GM19395 (cell line): ENCODE data around the gene DNAH6.
"Not testable (repeated sequence)": the region's sequence is repeated elsewhere in the genome, so short reads cannot be mapped to it uniquely, and the experiment has no call there.

ENCODE experiments used
- ATAC-seq: cut with Tn5 transposase; IDR thresholded peaks from one replicate; pipeline ENCODE4 v1.9.1; 2021; ENCODE audit warnings: mild to moderate bottlenecking, moderate library complexity; ENCODE audit not compliant: unreplicated experiment

Gene DNAH6

GRCh38 chr2:84516234-84516986 lies at the start of gene DNAH6:
DNAH6 (plus strand) TSS chr2:84516498; CDS start chr2:84517827, 1,329 bp downstream.
- peak; percentile 96 for ATAC-seq

- no peak for ATAC-seq
These were observed 48.9 kb upstream of the DNAH6 start for GRCh38 chr2:84467389-84467788.

DNA sequence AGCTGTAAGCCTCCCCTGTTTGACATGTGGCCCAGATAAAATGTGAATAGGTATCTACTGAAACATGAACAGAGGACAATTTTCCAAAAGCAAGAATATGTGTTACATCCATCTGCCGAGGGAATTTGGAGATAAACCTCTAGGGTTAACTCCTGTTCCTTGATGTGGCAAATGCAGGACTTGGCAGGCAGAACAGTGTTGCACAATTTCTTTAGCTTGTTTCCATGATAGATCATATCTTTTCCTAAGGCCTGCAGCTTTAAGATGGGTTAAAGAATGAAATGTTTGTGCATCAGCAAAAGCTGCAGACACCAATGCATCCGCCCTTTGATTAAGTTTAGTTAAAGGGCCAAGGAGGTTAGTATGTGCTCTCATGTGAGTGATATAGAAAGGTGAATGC lies 43.9 kb upstream of the DNAH6 start:
- ATAC-seq, result not testable (repeated sequence)

DNA sequence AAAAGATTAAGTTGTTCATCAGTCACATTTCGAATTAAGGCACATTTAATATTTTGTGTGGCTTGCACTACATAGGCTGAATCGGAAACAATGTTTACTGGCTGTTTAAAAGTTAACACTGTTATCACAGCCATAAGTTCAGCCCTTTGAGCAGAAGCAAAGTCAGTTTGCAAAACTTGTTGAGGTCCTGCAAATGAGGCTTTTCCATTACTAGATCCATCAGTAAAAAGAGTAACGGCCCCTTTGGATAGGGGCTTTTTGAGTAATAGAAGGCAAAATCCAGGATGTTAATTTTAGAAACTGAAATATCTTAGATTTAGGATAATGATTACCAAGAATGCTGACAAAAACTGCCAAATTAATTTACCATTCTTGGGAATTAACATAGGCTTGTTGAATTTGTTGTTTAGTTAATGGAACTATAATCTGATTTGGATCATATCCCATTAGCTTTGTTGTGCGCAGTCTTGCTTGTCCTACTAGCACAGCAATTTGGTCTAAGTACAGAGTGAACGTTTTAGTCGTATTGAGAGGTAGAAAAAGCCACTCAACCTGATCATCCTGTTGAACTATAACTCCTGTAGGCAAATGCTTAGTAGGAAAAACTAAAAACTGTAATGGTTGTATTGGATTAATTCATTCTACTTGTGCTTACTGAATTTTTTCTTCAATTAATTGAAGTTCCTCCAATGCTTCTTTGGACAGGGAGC lies 43.3 kb upstream of the DNAH6 start:
- no peak for ATAC-seq

DNA sequence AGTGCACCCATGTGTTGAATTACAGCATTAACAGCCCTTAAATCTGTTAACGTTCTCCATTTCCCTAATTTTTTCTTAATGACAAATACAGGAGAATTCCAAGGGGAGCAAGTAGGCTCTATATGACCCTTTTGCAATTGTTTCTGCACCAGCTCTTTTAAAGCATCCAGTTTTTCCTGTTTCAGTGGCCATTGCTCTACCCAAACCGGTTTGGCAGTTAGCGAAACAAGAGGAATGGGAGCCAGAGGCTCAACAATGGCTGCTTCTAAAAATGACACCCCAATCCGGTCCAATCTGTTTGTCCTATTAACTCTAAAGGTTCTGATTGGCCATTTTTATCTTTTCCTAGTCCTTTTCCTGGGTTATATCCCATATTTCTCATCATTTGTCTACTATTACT lies 42.1 kb upstream of the DNAH6 start:
- ATAC-seq, result no peak

- no peak for ATAC-seq
These were observed 38.4 kb upstream of the DNAH6 start for GRCh38 chr2:84477886-84478285.

DNA sequence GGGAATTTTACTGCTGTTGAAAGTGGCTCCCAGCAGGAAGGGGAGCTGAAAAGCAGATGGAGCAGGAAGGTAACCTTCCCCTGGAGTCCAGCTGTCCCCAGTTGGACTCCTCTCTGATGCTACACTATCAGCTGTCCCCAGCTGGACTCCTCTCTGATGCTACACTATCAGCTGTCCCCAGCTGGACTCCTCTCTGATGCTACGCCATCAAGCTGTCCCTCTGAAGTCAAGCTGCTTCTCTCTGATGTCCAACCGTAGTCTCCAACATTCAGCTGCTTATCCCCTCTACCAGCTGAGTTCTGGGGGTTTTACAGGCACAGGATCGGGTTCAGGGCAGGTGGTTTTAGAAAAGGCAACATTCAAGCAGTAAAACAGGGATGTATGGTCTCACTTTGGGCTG lies 37.4 kb upstream of the DNAH6 start:
- ATAC-seq, result no peak

DNA sequence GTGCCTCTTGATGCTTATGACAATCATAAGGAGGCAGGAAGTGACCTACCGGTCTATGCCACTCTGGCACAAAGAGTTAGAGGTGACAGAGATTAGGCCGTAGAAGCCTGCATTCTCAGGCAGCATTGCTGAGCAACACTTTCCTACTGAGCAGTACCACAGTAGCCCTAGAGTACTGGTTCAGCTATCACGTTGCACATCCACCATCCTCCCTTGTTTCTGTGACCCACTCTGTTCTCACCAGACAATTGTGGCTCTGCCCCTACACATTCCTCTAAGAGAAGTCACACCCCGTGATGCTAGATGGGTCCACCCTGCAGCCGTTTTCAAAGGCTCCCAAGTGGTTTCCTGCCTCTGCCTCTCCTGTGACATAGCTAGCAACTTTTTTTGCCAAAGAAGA lies 34.6 kb upstream of the DNAH6 start:
- no peak for ATAC-seq

GRCh38 chr2:84482603-84483002 lies 33.7 kb upstream of the DNAH6 start:
- no peak for ATAC-seq

DNA sequence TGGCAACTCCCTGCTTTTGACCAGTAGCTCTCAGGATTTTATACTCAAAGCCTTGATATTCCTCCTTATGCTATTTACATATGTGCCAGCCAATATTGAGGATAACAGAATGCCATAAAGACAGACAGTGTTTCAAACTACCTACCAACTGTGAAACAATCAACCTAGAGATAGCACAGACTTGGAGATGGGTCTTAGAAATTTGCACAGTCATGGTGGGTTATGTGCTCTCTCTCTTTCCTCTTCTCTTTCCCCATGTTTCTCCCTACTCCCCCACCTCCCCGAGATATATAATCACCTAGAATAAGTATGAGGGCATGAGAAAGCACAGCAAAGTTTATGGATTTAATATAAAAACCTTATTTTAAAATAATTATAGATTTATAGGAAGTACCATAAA lies 33.0 kb upstream of the DNAH6 start:
- no peak for ATAC-seq

DNA sequence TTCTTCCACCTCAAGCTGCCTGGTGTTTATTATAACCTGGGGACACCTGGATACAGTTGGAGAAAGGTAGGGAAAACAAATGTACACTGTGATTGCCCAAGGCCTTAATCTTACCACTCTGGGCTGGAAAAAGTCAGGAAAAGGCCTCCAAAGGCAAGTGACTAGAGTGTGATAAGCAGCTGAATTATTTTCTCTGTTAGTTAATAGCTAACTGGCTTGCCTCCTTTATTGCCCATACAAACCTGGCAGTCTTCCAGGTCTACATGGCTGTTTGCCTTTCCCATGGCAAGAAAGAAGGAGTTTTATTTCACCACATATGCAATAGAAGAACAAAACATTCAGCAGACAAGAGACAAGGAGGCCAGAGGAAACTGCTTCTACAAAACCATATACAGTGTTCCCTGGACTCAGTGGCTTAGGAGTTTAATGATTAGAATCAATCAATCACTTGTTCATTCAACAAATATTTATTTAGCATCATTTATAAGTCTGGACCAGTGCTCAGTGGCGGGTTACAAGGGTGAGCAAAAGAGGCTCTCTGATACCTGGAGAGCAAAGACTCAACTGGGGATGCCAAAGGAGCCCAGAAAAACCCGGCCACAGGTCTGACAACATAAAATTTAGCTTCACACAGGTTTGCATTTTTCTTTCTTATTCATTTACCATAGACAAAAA lies 29.7 kb upstream of the DNAH6 start:
- ATAC-seq, result no peak

DNA sequence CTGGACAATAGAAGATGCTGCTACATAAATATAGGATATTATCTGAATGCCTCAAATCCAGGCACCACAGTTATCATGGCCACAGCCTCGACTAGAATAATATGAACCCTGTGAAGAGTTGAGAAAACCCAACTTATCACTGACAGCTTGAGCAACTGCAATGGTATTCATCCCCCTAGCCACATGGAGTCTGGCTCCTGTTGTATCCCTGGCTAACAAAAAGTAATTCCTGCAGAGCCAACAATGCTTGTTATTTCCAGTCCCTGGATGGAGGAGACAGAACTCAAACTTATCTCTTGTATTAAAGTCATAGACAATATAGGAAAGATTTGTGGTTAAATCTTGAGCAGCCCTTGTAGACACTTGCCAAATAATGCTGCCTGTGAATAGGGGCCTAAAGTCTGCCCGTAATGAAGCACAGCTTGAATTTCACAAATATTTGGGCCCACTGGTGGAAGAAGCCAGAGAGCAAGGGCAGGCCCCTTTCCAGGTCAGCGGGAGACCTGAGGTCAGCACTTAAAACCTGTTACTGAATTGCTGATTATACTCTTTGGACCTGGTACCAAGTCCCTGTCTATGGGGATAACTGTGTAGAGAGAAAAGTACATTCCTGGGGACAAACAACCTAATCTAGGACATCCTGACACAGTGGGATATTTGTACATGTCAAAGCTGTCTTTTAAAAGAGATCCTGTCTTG lies 28.9 kb upstream of the DNAH6 start:
- no peak for ATAC-seq

- no peak for ATAC-seq
These were observed 25.0 kb upstream of the DNAH6 start for GRCh38 chr2:84491256-84491655.

GRCh38 chr2:84491741-84492140 lies 24.6 kb upstream of the DNAH6 start:
- ATAC-seq, result no peak

- ATAC-seq, result no peak
These were observed 23.7 kb upstream of the DNAH6 start for GRCh38 chr2:84492571-84492970.

GRCh38 chr2:84493514-84493913 lies 22.8 kb upstream of the DNAH6 start:
- ATAC-seq, result no peak

DNA sequence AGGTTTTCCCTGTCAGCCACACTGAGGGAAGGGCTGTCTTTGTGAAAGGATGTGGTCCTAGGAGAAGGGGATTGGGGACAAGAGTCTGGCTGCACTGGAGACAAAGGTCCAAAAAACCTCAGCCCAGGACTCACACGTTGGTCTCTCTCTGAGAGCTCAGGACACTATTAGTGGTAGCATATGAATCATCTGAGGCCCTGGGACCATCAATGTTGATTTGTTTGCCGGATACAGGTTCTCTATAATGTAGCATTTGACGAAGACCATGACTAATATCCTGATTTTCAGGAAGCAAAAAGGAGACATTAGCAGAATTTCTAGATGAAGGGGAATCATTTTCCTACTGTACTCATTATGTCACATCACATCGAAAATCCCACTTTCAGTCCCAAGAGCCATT lies 22.2 kb upstream of the DNAH6 start:
- ATAC-seq, result no peak

DNA sequence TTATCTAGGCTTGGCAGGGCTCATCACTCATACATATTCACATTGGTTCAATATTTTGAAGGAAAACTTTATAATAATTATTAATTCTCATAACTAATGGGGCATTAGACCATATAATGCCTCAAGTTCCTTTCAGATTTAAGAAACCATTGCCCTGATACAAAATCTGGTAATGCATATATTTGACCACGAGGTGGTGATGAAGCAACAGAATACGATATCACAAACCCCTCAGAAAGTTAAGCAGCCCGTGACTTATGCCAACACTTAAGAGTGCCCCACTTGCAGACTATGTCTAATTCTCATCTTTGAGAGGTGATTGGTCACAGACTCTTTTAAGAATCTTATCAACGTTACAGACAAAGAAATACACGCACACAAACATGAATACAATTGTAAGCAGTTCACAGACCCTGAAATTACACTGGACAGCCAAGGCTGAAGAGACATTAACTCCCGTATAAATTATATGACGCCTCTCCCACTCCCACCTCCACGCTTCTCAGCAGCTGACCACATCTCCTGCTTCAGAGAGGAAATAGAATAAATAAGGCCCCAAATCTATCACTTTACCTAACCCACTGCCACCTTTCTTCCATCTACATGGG lies 20.7 kb upstream of the DNAH6 start:
- ATAC-seq, result peak; percentile 91

DNA sequence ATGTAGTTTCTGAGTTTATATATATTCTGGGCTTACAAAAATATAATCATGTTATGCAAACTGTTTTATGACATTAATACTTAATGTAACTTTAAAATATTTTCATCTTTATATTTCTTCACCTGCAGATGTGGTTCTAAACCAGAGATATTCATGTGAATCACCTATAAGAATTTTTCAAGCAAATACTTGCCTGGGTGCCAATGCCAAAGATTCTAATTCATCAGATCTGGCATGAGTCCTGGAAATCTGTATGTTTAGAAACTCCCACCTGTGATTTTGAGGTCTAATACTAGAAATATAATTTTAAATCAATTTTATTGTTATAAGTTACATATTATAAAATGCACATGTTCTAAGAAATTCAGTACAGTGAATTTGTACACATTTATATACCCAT lies 19.9 kb upstream of the DNAH6 start:
- no peak for ATAC-seq

GRCh38 chr2:84497285-84497684 lies 19.0 kb upstream of the DNAH6 start:
- no peak for ATAC-seq
